OCI-LY1 (cell line): ENCODE measurements around the gene KLHL40.

Experiments used
- H2AFZ ChIP-seq: fragments of 200-600 bp; sonication (generic), shearing (Covaris generic); 2 replicates; pipeline ENCODE4 v1.6.0; 2014; ENCODE audit warnings: antibody characterized with exemption, mild to moderate bottlenecking, low read length
- H3F3A ChIP-seq: fragments of 200-600 bp; sonication (generic), shearing (Covaris generic); 2 replicates; pipeline ENCODE4 v1.6.0; 2014; ENCODE audit warnings: mild to moderate bottlenecking, antibody characterized with exemption, low read length, moderate library complexity; ENCODE audit not compliant: insufficient read depth
- H3K27ac ChIP-seq: fragments of 200-600 bp; sonication (generic); 2 replicates; pipeline ENCODE4 v1.5.1; 2014; ENCODE audit warnings: low read length, mixed run types, mild to moderate bottlenecking, low read depth; ENCODE audit not compliant: poor library complexity, severe bottlenecking
- H3K27me3 ChIP-seq: fragments of 200-600 bp; sonication (generic); 2 replicates; pipeline ENCODE4 v1.6.0; 2014; ENCODE audit warnings: antibody characterized with exemption, mild to moderate bottlenecking, low read length, moderate library complexity; ENCODE audit not compliant: insufficient read depth
- H3K36me3 ChIP-seq: fragments of 200-600 bp; sonication (generic); 2 replicates; pipeline ENCODE4 v1.6.1; 2014; ENCODE audit warnings: mild to moderate bottlenecking, antibody characterized with exemption, low read length, moderate library complexity, mixed read lengths; ENCODE audit not compliant: insufficient read depth
- H3K4me1 ChIP-seq: fragments of 200-600 bp; sonication (generic); 2 replicates; pipeline ENCODE4 v1.5.1; 2014; ENCODE audit warnings: mild to moderate bottlenecking, low read length, moderate library complexity; ENCODE audit not compliant: insufficient read depth, severe bottlenecking
- H3K4me2 ChIP-seq: fragments of 200-600 bp; sonication (generic), shearing (Covaris generic); 2 replicates; pipeline ENCODE4 v1.6.1; 2014; ENCODE audit warnings: low read length
- H3K4me3 ChIP-seq: fragments of 200-600 bp; sonication (generic); 2 replicates; pipeline ENCODE4 v1.5.1; 2014; ENCODE audit warnings: low read length, low read depth, mild to moderate bottlenecking, mixed read lengths; ENCODE audit not compliant: poor library complexity, severe bottlenecking
- H3K79me2 ChIP-seq: fragments of 200-600 bp; shearing (Covaris generic); 2 replicates; pipeline ENCODE4 v1.6.1; 2016; ENCODE audit warnings: mixed run types, low read length, mixed read lengths; ENCODE audit not compliant: insufficient read depth
- H3K9ac ChIP-seq: fragments of 200-600 bp; sonication (generic), shearing (Covaris generic); 2 replicates; pipeline ENCODE4 v1.6.1; 2014; ENCODE audit warnings: mild to moderate bottlenecking, low read length, mixed read lengths
- H3K9me2 ChIP-seq: fragments of 200-600 bp; sonication (generic), shearing (Covaris generic); 2 replicates; pipeline ENCODE4 v1.6.1; 2014; ENCODE audit warnings: low read depth, mild to moderate bottlenecking, low read length, mixed read lengths
- H3K9me3 ChIP-seq: fragments of 200-600 bp; shearing (Covaris generic); 2 replicates; pipeline ENCODE4 v1.6.1; 2014; ENCODE audit warnings: low read length, mixed read lengths
- H4K20me1 ChIP-seq: fragments of 200-600 bp; sonication (generic), shearing (Covaris generic); 2 replicates; pipeline ENCODE4 v1.6.0; 2016; ENCODE audit warnings: mild to moderate bottlenecking, low read length; ENCODE audit not compliant: insufficient read depth
- CTCF ChIP-seq: fragments of 200-600 bp; sonication (generic), shearing (Covaris generic); IDR thresholded peaks from 2 replicates; pipeline ENCODE4 v1.5.1; 2017; ENCODE audit warnings: mild to moderate bottlenecking, antibody characterized with exemption, low read length, moderate library complexity, mixed read lengths
- EZH2 ChIP-seq: fragments of 200-600 bp; sonication (generic), shearing (Covaris generic); IDR thresholded peaks from 2 replicates; pipeline ENCODE4 v1.8.0; 2017; ENCODE audit warnings: borderline replicate concordance, mixed run types, mild to moderate bottlenecking, antibody characterized with exemption, low read length, moderate library complexity, mixed read lengths

Gene KLHL40

DNA sequence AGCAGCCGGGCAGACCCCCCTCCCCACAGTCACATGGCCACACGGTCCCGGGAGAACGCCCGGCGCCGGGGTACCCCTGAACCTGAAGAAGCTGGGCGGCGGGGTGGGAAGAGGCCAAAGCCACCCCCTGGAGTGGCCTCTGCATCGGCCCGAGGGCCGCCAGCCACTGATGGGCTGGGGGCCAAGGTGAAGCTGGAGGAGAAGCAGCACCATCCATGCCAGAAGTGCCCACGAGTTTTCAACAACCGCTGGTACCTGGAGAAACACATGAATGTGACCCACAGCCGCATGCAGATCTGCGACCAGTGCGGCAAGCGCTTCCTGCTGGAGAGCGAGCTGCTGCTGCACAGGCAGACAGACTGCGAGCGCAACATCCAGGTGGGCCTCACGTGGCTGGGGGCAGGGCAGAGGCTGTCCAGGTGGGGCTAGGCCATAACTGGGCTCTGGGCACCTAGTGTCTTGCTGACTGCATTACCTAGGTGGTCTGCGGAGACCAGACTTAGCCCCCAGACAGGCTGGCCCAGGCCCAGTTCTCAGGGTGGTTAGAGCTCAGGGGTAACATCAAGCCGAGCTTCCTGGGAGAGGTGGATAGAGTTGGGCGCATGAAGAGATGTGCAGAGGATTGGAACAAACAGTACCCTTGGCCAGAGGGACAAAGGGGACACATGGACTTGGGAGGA is 25.7 kb upstream of the KLHL40 start:
- Histone ChIP-seq H3K9ac (no peak overlapping the region), H3K9me2 (no peaks in the 10 kb centered on the region), H3K4me1 (peaks cover 14% of the 10 kb centered on the region), H3K27me3 (no peaks in the 10 kb centered on the region), H3K4me3 (no peak overlapping the region), H3K27ac (no peak overlapping the region), H2AFZ (no peak overlapping the region), H3K79me2 (no peaks in the 10 kb centered on the region), H3F3A (no peaks in the 10 kb centered on the region), H3K4me2 (no peak overlapping the region; the same call in 1 of the 2 replicates), H3K36me3 (no peaks in the 10 kb centered on the region), H3K9me3 (no peaks in the 10 kb centered on the region), H4K20me1 (no peaks in the 10 kb centered on the region)
- TF ChIP-seq EZH2 (no peak), CTCF (no peak)

DNA sequence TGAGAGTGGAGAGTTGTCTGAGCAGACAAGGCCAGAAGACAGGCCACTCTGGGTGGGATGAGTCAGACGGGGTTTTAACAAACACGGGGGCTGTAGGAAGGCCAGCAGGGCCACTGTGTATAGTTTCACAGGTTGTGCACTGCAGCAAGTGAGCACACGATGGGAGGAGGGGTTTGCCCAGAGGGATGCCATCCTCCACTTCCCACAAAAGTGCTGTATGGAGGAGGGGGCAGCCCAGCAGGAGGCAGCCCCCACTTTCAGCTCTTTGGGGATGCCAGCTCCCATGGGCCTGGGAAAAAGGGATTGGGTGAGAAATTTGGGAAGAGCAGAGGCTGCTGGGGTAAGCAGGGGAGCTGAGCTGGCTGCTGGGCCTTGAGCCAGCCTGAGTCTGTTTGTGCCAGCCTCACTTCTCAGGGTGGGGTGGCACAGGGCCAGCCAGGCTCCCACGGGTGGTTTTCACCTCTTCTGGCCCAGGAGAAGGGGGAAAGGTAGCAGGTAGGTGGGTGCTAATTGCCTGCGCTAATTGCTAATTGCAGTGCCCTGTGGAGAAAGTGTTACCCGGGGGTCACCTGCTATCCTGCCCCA is 25.1 kb upstream of the KLHL40 start:
- H3K79me2 ChIP-seq: no peaks in the 10 kb centered on the region
- H3K36me3 ChIP-seq: no peaks in the 10 kb centered on the region
- no peak overlapping the region for H3K4me2 ChIP-seq
- no peaks in the 10 kb centered on the region for H4K20me1 ChIP-seq
- no peak overlapping the region for H3K27ac ChIP-seq
- no peaks in the 10 kb centered on the region for H3K9me2 ChIP-seq
- H3K9ac ChIP-seq: no peak overlapping the region
- no peak overlapping the region for H2AFZ ChIP-seq
- H3K27me3 ChIP-seq: no peaks in the 10 kb centered on the region
- H3K4me3 ChIP-seq: no peak overlapping the region
- peaks cover 12% of the 10 kb centered on the region for H3K4me1 ChIP-seq
- TF ChIP-seq CTCF (no peak), EZH2 (no peak)
- H3K9me3 ChIP-seq: no peaks in the 10 kb centered on the region
- no peaks in the 10 kb centered on the region for H3F3A ChIP-seq

DNA sequence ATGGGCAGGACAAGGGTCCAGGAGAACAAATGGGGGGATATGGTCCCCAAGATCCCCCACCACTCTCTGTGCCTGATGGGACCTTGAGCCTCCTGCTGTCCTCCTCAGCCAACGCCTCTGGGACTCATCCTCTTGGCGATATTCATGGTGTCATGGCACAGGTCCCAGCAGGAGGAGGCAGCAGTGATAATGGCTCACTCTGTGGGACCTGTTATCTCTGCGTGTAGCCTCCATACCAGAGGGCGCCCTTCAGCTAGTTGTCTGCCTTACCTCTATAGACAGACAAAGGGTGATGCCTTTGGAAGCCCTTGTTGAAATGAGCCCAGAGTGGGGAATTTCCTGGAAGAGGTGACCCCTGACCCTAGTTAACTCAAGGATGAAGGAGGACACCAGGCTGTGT is 24.4 kb upstream of the KLHL40 start:
- Histone ChIP-seq H3K79me2 (no peaks in the 10 kb centered on the region), H3K4me1 (peaks cover 12% of the 10 kb centered on the region), H3K27ac (no peak overlapping the region), H3K4me2 (no peak overlapping the region), H2AFZ (no peak overlapping the region), H3K27me3 (no peaks in the 10 kb centered on the region), H3K36me3 (no peaks in the 10 kb centered on the region), H3K4me3 (no peak overlapping the region), H3K9ac (no peak overlapping the region), H4K20me1 (no peaks in the 10 kb centered on the region), H3K9me2 (no peaks in the 10 kb centered on the region), H3K9me3 (no peaks in the 10 kb centered on the region), H3F3A (no peaks in the 10 kb centered on the region)
- peak; percentile 51; the same call in 1 of the 2 replicates for TF ChIP-seq CTCF
- TF ChIP-seq EZH2: no peak
